GM12872 (cell line): Measurements from ENCODE around the gene LENEP.

Source experiments
- CTCF ChIP-seq: IDR thresholded peaks from 3 replicates; pipeline ENCODE4 v1.5.1; 2011; ENCODE audit warnings: low read depth, mild to moderate bottlenecking, low read length, moderate library complexity; ENCODE audit not compliant: insufficient read depth

LENEP gene

DNA sequence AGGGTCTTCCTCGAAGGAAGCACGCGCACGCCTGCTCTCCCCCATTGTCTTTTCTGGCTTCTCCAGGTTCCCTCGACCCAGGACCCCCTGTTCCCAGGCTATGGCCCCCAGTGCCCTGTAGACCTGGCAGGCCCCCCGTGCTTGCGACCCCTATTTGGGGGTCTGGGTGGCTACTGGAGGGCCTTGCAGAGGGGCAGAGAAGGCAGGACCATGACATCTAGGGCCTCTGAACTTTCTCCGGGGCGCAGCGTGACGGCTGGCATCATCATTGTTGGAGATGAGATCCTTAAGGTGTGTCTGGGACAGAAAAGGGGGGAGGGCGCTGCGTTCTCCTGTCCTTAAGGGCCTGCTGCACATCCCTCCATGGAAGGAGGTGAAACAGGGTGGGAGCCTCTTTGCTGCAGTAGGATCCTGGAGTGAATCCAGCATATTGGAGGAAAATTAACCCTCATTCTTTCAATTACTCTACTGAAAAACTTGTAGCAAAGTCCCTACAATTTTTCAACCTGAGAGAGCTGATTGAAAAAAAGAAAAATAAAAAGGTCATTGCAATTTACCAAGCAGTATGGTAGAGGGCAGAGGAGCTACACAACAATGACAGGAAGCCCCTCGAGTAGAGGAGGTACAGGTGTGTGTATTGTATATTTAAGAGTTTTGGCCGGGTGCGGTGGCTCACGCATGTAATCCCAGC lies 9.5 kb upstream of the LENEP start:
- no peak for TF ChIP-seq CTCF

DNA sequence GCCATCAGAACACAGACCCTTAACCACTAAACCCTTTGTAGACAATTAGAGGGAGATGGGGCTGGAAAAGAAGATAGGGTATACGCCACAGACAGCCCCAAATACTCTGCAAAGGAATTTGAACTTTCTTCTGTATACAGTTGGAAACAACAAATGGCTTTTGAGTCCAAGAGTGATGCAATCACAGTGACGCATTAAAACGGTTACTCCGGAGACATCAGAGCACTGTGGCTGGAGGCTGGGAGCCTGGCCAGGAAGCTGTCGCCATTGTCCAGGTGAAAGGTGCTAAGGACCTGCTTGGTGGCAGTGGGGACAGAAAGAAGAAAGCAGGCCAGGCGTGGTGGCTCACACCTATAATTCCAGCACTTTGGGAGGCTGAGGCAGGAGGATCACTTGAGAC lies 6.1 kb upstream of the LENEP start:
- no peak for TF ChIP-seq CTCF

GRCh38 chr1:154988058-154988954 lies 5.1 kb upstream of the LENEP start:
- no peak for TF ChIP-seq CTCF

GRCh38 chr1:154989195-154989860 lies 4.1 kb upstream of the LENEP start:
- TF ChIP-seq CTCF, result no peak

DNA sequence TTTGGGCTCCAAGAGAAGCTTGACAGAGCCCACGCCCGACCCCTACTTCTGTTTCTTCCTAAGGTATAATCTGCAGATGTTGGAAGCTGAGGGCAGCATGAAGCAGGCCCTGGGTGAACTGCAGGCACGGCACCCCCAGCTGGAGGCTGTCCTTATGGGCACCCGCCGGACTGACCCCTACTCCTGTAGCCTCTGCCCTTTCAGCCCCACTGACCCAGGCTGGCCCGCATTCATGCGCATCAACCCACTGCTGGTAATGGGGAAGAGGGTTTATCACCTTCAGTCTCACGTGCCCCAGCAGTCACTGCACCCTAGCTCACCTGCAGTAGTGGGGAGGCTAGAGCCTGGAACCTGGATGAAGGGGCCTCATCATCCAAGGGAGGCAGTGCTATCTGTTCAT lies 3.1 kb upstream of the LENEP start:
- TF ChIP-seq CTCF, result no peak

DNA sequence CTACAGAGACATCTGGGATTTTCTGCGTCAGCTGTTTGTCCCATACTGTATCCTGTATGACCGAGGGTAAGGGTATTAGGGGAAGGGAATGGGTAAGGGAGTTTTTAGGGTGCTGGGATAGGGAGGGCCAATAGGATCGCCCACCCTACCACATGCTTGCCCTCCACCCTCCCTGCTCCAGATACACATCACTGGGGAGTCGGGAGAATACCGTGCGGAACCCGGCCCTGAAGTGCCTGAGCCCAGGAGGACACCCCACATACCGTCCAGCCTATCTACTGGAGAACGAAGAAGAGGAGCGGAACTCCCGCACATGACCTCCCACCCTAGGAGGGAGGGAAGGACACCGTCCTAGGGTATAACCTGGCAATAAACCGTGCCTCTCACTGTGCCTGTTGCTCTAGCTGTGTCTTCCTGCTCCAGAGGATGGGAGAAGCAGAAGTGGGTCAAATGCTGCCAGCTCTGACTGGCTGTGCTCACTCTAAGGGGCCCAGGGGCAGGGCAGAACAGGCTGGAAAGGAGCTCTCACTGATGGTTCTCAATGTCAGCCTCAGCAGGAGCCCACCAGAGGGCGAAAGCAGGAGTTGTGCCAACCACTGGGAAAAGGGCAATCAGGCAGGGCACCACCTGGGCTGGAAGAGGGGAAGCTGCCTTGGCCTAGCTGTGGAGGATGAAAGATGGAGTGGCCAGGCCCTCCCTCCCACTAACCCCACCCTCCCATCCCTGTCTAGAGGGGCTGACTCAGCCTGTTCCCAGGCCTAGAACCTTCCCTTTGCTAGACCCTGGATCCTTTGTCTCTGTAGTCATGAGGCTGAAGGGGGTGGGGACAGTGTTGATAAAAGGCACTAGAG lies 440 bp upstream of the LENEP start:
- TF ChIP-seq CTCF, result 0 out of 3 replicates have a peak, but pooled peaks have one; percentile 19
